HFFc6 (cell line): ENCODE results near the gene MLLT1. TPM values are rescaled to one million over a fixed set of nuclear protein-coding genes. Genes with fewer than 3 reads are reported as not detected.

Experiments
- DNase-seq: peaks from one replicate; pipeline ENCODE4 v3.0.0-alpha.2; 2018
- H3K27ac Mint-ChIP-seq: 2 replicates; pipeline ENCODE4 v1.8.0; 2020; ENCODE audit warnings: mild to moderate bottlenecking, mixed read lengths
- H3K27me3 Mint-ChIP-seq: 2 replicates; pipeline ENCODE4 v1.8.0; 2021; ENCODE audit warnings: mild to moderate bottlenecking, moderate library complexity, mixed read lengths; ENCODE audit not compliant: insufficient read depth
- H3K36me3 Mint-ChIP-seq: 2 replicates; pipeline ENCODE4 v1.8.0; 2021; ENCODE audit warnings: low read depth, mixed read lengths
- H3K4me1 Mint-ChIP-seq: 2 replicates; pipeline ENCODE4 v1.8.0; 2020; ENCODE audit warnings: low read depth, mixed read lengths
- H3K4me3 Mint-ChIP-seq: 2 replicates; pipeline ENCODE4 v1.8.0; 2020; ENCODE audit warnings: mild to moderate bottlenecking, moderate library complexity, mixed read lengths
- H3K9me3 Mint-ChIP-seq: 2 replicates; pipeline ENCODE4 v1.8.0; 2020; ENCODE audit warnings: mild to moderate bottlenecking, mixed read lengths
- CTCF ChIP-seq: fragments of 200-600 bp; sonication (generic); IDR thresholded peaks from 2 replicates; pipeline ENCODE4 v1.5.0; 2021; ENCODE audit warnings: antibody characterized with exemption, mild to moderate bottlenecking
- total RNA-seq, 6 experiments: library from RNA; stranded (reverse); fragmentation: NEBNext Ultra II Directional; extraction: Animal tissue kit (Norgen Biotek cat#: 25700); gene quantifications; 2 replicates in 1 of 6; 3 replicates in 5 of 6; pipeline ENCODE4 v1.2.3, GENCODE V29; 2021

The MLLT1 gene
- total RNA-seq, 6 experiments from 2014 or later: 54.6 to 69.4 (median 59.5) TPM

GRCh38 chr19:6267552-6268381 is 12.0 kb downstream of the MLLT1 start:
- no peak for TF ChIP-seq CTCF
- Mint-ChIP-seq H3K36me3 (peaks cover 28% of the 10 kb centered on the region), H3K4me1 (peaks cover 43% of the 10 kb centered on the region), H3K4me3 (no peak overlapping the region), H3K27me3 (no peaks in the 10 kb centered on the region; the same call in 1 of the 2 replicates), H3K9me3 (no peaks in the 10 kb centered on the region), H3K27ac (peak overlapping the region; percentile 15; the same call in 1 of the 2 replicates)
- DNase-seq: no peak

- DNase-seq: no peak
- Mint-ChIP-seq H3K9me3 (no peaks in the 10 kb centered on the region), H3K4me1 (peaks cover 20% of the 10 kb centered on the region), H3K27ac (no peak overlapping the region), H3K4me3 (no peak overlapping the region), H3K27me3 (no peaks in the 10 kb centered on the region; the same call in 1 of the 2 replicates), H3K36me3 (peaks cover 16% of the 10 kb centered on the region; the same call in 1 of the 2 replicates)
- no peak for TF ChIP-seq CTCF
Observed at GRCh38 chr19:6264803-6265202, 15.0 kb downstream of the MLLT1 start.

- DNase-seq: peak; percentile 13
- Mint-ChIP-seq H3K9me3 (no peaks in the 10 kb centered on the region), H3K36me3 (peaks cover 20% of the 10 kb centered on the region), H3K27ac (peak overlapping the region; percentile 67), H3K4me3 (peak overlapping the region; percentile 39), H3K4me1 (peaks cover 20% of the 10 kb centered on the region), H3K27me3 (no peaks in the 10 kb centered on the region; the same call in 1 of the 2 replicates)
- no peak for TF ChIP-seq CTCF
Observed at GRCh38 chr19:6263735-6264444, 15.9 kb downstream of the MLLT1 start.

GRCh38 chr19:6263306-6263705 is 16.5 kb downstream of the MLLT1 start:
- Mint-ChIP-seq H3K4me1 (peaks cover 20% of the 10 kb centered on the region), H3K9me3 (no peaks in the 10 kb centered on the region), H3K27me3 (no peaks in the 10 kb centered on the region; the same call in 1 of the 2 replicates), H3K4me3 (no peak overlapping the region), H3K27ac (peak overlapping the region; percentile 67), H3K36me3 (peaks cover 23% of the 10 kb centered on the region)
- no peak for DNase-seq
- no peak for TF ChIP-seq CTCF

- Mint-ChIP-seq H3K36me3 (peaks cover 23% of the 10 kb centered on the region; the same call in 1 of the 2 replicates), H3K27me3 (no peaks in the 10 kb centered on the region; the same call in 1 of the 2 replicates), H3K27ac (no peak overlapping the region), H3K4me1 (peaks cover 20% of the 10 kb centered on the region), H3K9me3 (no peaks in the 10 kb centered on the region), H3K4me3 (no peak overlapping the region)
- TF ChIP-seq CTCF: no peak
- DNase-seq: no peak
Observed at GRCh38 chr19:6262519-6262918, 17.3 kb downstream of the MLLT1 start.
